HuH-7 (cell line): ENCODE data around the gene ZNRF4.

ENCODE experiments used
- DNase-seq: peaks from one replicate; pipeline ENCODE4 v3.0.0; 2011; ENCODE audit warnings: low spot score

ZNRF4 gene

GRCh38 chr19:5443723-5444122, 11.5 kb upstream of the ZNRF4 start:
- no peak for DNase-seq

DNA sequence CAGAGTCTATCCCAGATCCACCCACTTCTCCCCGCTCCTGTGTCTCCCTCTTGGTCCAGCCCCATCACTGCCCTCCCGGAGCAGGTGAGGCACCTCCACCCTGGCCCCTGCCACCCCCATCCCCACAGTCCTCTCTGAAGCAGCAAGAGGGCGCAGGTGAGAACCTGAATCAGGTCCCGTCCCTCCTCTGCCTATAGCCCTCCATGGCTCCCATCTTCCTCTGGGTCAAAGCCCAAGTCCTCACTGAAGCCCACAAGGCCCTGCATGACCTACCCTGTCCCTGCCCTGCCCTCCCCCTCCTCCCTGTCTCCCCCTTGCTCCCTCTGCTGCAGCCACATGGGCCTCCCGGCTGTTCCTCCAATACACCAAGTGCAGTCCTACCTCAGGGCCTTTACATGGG, 10.8 kb upstream of the ZNRF4 start:
- DNase-seq, result no peak

DNA sequence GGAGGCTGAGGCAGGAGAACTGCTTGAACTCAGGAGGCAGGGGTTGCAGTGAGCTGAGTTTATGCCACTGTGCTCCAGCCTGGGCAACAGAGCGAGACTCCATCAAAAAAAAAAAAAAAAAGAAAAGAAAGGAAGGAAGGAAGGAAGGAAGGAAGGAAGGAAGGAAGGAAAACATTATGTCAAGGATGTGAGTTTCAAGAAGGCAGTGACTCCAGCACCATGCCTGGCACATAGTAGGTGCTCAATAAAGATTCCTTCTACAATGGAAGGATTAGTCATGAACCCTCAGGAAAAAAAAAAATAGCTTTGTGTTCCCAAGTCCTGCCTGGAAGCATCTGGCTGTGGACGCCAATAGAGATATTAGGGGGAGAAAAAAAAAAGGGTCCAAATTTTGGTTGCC, 10.1 kb upstream of the ZNRF4 start:
- no peak for DNase-seq

GRCh38 chr19:5445561-5446055, 9.6 kb upstream of the ZNRF4 start:
- DNase-seq, result no peak

DNA sequence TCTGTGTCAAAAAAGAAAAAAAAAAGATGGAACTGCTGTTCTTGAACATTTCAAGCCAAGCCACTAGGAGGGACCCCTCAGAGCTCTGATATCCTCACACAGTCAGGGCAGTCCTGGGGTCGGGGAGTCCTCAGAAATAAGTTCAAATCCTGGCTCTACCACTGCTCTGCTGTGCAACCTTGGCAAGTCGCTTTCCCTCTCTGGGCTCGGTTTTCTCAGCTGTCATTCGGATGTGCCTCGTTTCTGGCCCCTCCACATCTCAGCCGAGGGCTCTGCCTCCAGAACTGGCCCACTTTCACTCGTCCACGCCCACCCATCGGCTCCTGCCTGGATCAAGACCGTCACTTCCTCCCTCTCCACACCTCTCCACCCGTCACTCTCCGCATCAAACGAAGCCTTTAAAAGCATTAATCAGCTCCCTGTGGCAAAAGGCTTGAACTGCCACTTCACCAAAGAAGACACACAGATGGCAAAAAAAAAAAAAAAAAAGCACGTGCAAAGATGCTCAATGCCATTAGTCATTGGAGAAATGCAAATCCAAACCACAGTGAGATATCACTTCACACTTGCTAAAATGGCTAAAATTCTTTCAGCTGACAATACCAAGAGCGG, 7.4 kb upstream of the ZNRF4 start:
- no peak for DNase-seq

DNA sequence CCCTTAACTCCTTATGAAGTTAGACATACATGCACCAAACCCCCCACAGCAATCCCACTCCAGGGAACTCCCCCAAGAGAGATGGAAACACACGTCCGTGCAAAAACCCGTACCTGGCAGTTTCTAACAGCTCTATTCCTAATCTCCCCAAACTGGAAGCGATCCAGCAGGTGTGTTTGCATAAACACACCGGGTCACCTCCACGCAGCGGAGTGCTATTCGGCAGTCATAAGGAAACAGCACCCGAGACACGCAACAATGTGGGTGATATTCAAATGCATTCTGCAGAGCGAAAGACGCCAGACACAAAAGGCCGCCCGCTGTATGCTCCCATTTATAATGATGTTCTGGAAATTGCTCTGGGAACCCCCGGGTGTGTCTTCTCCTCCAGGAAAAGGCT, 6.8 kb upstream of the ZNRF4 start:
- DNase-seq, result no peak

GRCh38 chr19:5450482-5451126, 4.6 kb upstream of the ZNRF4 start:
- no peak for DNase-seq

DNA sequence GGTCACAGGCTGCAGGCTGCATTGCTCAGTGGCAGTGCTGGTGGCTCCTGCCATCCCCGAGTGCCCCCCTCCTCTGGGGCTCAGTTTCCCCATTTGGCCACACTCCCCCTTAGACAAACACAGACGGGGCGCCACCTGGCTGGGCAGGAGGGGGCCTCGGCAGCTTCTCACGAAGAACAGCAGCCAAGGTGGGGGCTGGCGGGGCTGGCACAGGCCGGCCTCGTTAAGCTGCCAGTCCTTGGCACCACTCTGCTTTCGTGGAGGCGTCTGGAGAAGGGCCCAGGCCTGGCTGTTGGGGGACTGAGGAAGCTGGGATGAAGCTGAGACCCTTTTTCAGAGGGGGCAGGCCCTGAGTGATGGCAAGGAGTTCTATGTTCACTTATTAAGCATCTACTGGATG, 3.7 kb upstream of the ZNRF4 start:
- DNase-seq, result no peak

DNA sequence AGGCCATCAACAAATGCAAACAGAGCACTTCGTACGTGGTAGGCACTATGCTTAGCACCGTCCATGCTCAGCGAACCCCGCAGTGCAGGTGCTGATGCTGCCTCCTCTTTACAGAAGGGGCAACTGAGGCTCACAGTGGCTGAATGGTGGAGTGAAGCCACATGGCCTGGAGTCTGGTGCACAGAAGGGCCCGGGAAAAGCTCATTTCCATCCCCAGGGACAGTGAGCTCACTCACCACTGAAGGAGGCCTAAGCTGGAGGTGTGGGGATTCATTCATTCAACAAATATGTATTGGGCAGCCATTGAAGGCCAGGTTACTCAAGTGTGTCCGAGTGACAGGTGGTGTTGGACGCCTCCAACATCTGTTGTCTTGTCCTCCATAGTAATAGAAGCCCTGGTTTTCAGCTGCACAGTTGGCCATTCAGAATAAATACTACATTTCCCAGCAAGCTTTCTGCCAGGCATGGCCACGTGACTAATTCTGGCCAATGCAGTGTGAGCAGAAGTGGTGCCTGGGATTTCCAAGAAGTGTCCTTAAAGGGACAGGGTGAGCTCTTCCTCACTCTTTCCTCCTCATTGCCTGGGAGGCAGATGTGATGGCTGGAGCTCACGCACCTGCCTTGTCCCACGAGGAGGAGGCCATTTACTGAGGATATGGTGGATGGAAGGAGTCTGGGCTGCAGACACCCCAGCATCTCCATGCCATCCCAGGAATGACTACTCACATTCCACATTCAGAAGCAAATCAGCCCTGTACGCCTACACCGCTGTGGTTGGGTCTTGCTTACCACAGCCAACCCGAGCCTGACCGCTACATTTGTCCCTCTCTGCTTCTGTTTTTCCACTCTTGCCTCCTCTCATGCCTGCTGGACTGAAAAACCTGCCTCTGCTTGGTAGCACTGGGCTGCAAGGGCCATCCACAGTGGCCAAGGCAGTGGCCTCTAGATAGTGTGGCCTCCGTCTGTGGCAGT, 2.3 kb upstream of the ZNRF4 start:
- DNase-seq, result peak; percentile 40

DNA sequence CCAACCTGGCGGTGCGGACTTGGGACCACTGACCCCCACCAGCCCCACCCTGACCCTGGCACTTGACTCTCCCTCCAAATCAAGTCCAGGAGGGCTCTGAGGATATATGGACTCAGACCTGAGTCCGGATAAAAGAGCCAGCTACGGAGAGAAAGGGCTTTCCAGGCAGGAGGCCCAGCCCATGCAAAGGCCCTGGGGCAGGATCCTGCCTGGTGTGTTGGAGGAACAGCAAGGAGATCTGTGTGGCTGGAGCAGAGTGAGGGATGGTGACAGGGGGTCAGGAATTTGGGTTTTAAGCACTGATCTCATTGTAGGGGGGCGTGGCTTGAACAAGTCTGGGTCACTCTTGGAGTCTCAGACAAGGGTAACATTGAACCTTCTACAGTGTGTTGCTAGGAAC, 474 bp upstream of the ZNRF4 start:
- no peak for DNase-seq

DNA sequence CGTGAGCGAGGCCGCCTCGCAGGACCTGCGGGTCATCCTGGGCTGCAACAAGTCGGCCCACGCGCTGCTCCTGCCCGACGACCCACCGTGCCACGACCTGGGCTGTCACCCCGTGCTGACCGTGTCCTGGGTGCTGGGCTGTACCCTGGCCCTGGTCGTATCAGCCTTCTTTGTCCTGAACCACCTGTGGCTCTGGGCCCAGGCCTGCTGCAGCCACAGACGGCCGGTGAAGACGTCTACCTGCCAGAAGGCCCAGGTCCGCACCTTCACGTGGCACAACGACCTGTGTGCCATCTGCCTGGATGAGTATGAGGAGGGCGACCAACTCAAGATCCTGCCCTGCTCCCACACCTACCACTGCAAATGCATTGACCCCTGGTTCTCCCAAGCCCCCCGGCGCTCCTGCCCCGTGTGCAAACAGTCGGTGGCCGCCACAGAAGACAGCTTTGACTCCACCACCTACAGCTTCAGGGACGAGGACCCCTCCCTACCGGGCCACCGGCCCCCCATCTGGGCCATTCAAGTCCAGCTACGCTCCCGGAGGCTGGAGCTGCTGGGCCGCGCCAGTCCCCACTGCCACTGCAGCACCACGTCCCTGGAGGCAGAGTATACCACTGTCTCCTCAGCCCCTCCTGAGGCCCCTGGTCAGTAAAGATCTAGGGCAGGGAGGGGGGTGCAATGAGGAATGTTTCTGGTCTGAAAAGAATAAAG, 1.1 kb downstream of the ZNRF4 start:
- DNase-seq, result no peak

DNA sequence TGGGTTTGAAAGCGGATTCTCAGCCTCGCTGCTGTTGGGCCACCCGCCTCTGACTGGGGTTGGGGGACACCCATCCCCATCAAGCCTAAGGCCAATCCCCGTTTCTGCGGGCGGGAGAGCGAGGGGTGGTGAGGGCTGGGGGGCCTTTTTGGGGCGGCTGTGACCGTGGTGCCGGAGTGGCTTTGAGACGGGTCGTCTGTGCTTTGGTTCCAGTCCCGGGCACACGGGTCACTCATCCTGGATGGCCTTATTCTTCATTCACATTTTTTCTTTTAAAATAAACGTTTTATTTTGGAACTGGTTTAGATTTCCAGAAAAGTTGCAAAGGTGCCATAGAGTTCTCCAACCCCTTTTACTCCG, 1.6 kb downstream of the ZNRF4 start:
- DNase-seq, result no peak

DNA sequence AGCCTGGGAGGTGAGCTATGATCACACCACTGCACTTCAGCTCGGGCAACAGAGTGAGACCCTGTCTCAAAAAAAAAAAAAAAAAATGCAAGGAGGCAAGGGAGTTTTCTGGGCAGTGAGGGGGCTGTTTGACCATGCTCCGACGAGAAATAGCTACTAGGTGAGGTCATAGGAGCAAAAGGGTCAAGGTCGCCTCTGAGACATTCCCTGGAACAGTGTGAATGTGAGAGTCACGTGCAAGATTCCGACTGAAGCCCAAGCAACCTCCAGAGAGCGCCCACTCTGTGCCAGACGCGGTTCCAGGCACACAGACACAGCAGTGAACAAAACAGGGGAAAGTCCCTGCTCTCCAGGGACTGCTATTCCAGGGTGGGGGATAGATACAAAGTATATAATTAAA, 2.5 kb downstream of the ZNRF4 start:
- no peak for DNase-seq

GRCh38 chr19:5458420-5458819, 3.2 kb downstream of the ZNRF4 start:
- DNase-seq, result no peak

DNA sequence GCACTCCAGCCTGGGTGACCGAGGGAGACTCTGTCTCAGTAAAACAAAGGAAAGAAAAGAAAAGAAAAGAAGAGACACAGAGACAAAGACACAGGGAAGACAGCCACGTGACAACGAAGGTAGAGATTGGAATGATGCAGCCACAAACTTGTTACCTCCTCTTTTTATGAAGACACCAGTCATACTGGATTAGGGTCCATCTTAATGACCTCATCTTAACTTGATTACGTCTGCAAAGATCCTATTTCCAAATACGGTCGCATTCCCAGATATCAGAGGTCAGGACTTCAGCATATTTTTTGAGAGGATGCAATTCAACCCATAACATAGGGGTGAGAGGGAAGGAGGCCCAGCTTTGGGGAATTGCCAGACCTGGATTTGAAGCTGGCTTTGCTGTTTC, 4.1 kb downstream of the ZNRF4 start:
- DNase-seq, result no peak

GRCh38 chr19:5460748-5461147, 5.5 kb downstream of the ZNRF4 start:
- no peak for DNase-seq

DNA sequence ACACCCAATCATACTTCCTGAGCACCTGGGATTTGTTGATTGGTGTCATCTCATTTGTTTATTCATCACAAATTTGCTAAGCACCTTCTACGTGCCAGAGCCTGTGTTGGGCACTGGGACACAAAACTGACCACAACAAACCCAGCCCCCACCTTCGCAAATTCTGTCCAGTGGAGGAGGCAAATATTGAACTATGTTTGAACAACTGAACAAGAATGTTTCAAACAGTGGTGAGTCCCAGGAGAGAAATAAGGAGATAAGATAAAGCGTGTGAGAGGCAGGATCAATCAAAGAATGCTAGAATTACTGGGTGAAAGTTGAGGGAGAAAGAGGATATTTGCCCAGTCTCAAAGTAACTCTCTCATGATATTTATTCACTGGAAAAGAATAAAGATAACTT, 8.7 kb downstream of the ZNRF4 start:
- peak; percentile 37 for DNase-seq

GRCh38 chr19:5466072-5466471, 10.9 kb downstream of the ZNRF4 start:
- no peak for DNase-seq

GRCh38 chr19:5466814-5467291, 11.6 kb downstream of the ZNRF4 start:
- no peak for DNase-seq

DNA sequence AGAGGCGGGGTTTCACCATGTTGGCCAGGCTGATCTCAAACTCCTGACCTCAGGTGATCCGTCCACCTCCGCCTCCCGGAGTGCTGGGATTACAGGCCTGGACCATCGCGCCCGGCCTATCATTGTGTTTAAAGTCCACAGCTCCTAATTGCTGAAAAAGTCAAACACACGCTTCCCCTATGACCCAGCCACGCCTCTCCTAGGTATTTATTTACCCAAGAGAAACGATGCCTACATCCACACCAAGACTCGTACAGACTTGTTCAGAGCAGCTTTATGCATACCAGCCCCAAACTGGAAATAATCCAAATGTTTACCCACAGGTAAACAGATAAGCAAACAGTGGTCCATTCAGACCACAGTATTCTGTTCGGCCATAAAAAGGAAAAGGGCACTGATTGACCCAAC, 15.1 kb downstream of the ZNRF4 start:
- DNase-seq, result peak; percentile 51

GRCh38 chr19:5472286-5472685, 17.1 kb downstream of the ZNRF4 start:
- DNase-seq, result no peak

- DNase-seq, result no peak
These were observed 18.4 kb downstream of the ZNRF4 start for GRCh38 chr19:5473646-5474045.
